Stromal cell of bone marrow (primary cell): ENCODE data around the gene GPC6.

Experiments
- DNase-seq: peaks from one replicate; pipeline ENCODE4 v3.0.0-alpha.2; 2012; ENCODE audit warnings: low read depth

The GPC6 gene

DNA sequence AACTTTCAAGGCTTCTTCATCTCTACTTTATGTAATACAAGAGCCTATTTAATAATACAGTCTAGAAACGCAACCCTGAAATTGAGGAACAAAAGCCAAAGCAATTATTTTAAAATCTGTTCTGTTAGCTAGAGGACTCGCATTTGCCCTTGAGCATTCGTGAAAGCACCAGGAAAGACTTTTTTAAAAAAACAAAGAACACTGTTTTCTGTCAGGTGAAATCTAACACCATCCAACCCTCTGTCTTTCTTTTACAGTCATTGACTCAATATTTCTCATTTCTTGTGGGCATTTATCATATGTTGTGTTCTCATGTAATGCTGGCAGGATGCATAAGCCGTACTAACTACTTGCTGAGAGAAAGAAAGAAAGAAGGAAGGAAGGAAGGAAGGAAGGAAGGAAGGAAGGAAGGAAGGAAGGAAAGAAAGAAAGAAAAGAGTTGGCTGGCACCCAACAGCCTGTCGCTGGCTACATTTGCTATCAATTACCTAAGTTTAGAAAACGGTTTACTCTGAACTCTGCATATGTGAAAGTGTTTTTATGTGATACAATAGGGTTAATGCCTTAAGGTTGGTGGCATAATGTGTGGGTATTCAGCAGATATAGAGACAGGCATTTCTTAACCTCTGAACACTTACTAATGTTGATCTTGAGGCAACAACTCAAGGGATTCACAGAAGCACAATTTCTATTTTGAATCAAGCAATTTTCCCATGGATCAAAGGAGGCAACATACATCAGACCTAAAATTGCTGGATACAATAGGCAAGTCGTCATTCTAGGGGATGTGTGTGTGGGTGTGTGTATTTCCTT lies 807.4 kb downstream of the GPC6 start:
- DNase-seq, result no peak

DNA sequence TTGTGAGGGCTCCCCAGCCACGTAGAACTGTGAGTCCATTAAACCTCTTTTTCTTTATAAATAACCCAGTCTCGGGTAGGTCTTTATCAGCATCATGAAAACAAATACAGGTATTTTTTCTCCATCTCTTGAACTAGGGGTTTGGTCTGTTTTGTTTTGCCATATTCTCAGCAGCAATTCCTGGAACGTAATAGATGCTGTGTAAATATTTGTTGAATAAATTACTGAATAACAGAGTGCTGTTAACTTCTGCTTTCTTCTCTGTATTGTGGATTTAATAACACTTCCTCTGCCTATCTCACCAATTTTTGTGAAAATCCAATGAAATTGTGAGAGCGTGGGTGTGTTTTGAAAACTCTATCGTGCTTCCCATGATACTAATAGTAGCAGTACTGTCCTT lies 823.4 kb downstream of the GPC6 start:
- no peak for DNase-seq

DNA sequence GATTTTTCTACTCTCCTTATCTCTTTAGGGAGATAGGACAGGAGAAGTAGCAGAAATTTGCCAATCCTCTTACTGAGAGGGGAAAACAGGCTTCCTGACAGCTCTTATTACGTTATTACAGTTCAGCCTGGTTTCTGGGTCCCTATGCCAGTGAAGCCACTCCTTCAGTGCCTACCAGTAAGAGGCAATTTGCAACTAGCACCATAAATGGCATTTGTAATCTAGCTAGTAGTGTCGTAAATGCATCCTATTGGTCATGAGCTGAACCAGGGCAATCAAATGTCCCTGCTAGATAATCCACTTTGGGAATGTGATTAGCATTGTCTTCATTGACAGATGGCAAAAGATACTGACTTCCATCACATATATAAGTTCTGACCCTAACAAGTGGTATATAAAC lies 824.1 kb downstream of the GPC6 start:
- DNase-seq, result no peak

DNA sequence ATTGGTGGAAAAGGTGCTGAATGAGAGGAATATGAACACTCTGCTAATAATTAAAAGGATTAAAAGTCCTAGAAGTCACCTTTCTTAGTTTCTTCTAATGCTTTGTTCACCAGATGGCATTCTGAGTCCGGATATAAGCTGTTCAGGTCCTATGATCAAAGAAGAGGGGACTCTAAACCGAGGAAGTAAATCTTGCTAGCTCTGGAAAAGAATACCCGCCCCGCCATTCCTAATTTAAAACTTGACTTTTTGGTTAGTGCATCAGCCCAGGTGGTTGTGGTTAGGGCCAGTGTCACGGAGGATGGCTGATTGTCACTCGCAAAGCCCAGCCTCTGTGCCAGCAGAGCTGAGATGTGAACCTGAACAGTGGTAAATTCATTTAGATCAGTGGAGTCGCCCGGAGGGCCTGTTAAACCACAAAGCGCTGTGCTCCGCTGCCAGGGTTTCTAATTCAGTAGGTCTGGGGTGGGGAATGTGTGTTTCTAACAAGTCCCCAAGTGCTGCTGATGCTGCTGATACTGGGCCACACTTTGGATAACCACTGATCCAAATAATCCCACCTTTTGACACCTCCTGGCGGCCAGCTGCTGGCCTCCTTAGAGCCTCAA lies 827.5 kb downstream of the GPC6 start:
- no peak for DNase-seq

DNA sequence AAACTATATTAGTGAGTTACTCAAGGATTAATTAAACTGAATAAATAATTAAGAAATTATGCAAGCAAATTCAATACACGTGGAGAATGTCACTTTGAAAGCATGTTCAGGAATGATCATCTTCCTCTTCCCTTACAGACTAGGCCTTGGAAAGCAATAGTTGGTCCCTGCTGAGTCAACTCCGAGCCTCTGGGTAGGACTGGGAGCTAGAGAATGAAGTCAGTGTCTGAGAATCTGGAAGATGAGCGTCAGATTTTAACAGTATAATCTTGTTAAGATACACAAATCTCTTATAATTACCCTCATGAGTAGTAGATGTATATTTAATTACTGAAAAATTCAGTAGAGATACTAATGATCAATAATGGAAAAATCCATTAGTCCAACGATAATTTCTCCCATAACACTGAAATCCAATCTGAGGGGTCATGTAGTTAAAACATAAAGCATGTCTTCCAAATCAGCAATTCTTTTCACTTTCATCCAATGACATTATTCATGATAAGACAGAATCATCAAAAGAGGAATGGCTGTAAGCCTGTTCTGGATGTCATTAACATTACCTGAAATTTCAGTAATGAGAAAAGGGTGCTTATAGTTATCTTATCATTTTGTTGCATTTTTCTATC lies 829.9 kb downstream of the GPC6 start:
- DNase-seq, result no peak

DNA sequence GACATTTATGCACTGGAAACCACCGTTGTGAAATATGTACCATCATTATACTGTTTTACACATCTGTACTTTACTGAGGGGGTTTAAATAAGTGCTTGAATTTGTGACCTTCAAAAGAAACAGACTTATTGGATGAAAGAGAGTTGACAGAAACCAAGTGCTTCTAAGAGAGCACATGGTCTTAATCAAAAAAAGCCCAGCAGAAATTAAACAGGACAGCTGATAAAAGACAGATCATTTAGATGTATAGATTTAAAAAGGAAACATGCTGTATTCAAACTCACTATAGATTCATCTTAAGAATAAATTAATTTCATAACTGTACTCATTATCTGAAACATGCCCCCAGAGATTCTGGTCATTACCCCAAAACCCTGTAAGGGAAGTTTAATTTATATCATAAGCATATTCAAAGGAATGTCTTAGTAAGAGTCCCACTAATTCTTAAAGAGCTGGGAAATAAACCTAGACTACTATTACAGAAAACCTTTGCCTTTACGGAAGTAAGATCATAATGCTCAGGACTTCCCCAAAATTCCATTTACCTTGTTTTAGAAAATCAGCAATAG lies 831.1 kb downstream of the GPC6 start:
- DNase-seq, result no peak

DNA sequence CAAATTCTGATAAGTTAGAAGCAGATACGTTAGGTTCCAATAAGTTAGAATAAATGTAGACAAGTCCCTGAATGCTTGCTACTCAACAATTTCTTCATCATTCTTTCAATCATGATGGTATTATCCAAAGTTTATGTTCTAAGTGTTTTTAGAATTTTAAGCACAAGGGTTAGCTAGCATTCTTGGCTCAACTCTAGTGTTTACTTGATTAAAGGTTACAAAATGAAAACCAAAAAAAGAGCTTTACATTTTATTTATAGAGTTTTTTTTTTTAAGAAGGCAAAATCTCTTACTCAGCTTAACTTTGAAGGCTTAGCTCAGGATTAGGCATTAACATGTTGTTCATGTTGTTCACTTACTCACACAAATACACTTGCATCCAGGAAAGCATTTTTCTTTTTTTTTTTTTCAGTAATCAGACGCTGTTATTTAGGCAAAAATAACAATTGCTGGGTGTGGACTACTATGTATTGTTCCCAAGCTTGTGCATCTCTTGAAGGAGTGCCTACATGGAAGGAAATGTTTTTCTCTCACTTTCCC lies 832.3 kb downstream of the GPC6 start:
- no peak for DNase-seq

DNA sequence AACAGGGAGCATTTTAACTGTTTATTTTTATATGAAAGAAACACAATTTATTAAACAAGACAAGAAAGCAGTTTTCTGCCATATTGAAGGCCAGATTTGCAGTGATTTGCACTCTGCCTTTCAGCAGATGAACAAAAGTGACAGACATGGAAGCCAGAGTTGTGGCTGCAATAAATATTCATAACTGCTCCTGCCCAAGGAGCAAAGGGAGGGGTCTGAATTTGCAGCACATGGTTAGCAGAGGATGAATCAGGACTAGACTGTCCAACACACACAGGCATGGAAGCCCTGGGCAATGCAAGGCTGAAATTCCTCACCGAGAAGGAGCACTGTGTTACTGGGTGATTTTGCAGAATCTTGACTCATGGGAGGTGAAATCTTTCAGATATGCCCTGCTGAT lies 834.7 kb downstream of the GPC6 start:
- peak; percentile 48 for DNase-seq

DNA sequence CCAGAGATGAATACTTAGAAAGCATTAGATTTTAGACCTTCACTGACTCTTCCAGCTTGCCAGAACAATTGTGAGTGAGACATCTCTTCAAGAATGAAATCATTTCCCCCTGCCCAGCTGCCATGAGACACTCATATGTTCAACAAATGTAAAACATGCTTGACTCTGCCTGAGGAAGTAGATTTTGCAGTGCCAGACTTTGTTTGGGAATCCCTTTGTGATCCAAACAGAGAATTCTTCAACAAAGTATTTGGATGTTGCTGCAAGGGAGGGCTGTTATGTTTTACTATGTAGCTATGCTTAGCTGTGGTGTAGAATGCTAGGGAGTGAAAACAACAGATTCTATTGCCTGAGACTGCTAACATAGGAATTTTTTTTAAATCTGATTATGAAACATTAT lies 836.5 kb downstream of the GPC6 start:
- DNase-seq, result no peak

DNA sequence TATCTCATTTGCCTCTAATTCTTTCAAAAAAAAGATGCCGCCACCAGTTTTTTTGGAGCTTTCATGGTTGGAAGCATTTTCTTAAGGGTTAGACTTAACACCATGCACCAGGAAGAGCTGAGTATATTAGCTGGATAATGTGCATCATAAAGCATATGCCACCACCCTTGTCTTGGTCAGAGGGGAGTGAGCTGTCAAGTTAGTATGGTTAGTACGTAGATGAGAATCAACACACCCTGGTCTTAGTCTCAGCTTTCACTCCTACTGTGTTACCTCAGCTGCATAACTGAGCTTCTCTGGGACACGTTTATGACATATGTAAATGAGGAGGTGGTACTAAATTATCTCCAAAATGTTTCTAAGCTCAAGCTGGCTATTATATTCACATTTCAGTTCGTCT lies 837.2 kb downstream of the GPC6 start:
- no peak for DNase-seq

DNA sequence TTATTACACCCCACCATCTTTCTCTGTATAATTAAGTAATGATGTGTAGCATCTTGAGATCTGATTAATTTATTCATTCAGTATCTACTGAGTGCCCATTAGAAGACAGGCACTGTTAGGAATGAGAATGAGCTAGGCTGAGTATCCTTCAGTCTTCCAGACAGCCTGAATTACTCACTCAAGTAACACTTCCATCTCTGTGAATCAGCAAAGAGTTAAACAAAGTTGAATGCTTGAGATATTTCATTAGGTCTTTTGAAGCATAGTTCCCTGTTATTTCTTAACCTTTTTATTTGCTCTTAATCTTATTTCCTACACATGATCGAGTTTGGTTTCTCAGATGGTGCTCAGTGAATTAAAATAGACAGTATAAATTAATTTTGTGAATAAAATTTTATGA lies 839.1 kb downstream of the GPC6 start:
- no peak for DNase-seq

DNA sequence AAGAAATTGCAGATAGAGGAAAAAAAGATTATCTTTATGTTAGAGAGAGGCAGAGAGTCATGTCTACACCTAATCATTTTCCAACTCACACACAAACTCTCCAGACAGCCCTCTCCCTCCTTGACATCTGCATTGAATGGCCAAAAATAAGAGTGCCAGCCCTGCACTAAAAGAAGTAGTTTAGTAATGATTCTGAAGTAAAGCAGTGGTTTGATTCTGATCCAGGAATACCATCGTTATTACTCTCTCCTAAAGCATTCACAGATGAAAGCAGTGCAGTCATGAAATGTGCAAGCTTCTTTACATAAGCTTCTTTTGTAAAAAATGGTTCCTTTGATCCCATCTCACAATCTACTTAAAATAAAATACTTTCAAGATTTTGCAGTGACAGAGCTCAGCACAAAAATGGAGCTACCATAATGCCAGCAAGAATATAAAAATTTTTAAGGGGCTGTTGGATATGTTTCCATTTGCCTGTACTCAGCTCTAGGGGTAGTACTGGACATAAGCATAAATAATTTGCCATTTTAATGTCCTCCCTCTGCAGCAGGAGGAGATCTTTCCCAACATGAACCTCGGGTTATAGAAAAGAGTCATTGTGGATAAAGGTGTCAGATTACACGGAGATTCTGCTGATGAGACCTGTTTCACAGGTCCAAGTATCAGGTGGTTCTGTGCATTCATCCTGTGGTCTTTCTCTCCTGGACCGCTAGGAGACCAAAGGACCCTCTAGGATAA lies 846.6 kb downstream of the GPC6 start:
- peak; percentile 83 for DNase-seq

DNA sequence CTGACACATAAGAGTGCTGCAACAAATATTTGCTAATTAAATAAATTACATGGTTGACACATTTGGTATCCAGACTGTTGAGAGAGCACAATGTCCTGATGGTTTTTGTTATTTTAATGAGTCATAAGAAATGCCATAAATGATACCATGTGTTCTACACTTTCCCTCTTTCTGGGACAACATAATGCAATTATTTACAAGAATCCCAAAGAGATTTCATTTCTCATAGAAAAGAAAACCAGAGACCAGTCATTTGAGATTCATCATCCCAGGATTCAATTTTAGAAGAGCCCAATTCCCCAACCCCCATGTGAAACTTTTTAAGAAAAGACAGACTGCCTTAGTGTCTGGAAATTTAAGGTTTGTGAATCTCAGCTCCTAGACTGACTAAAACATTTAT lies 853.3 kb downstream of the GPC6 start:
- peak; percentile 63 for DNase-seq

DNA sequence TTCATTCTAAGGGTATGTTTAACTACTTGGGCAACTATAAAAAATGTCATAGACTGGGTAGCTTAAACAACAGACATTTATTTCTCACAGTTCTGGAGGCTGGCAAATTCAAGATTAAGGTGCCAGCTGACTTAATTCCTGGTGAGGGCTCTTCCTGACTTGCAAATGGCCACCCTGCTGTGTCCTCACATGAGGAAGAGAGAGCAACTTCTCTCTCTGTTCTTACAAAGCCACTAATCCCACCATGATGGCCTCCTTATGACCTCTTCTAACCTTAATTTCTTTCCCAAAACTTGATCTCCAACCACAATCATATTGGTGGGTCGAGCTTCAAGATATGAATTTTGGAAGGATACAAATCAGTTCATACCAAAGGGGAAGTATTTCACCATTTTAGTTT lies 853.9 kb downstream of the GPC6 start:
- DNase-seq, result no peak

DNA sequence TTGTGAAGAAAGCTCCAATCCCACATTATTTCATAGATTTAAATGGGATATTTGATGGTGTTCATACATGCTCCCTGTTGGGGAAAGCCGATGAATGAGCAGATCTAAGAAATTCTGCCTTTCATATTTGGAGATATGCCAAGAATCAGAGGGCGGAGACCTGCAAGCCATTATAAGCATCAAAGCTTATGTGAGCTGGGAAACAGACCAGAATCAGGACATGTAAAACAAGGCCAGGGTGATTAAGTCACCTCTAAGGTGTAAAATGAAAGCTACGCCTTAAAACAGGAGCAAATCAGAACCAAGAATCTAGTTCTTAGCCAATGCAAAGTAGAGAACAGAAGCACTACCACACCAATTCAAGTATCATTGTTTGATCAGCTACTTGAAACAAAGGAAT lies 860.5 kb downstream of the GPC6 start:
- DNase-seq, result no peak

DNA sequence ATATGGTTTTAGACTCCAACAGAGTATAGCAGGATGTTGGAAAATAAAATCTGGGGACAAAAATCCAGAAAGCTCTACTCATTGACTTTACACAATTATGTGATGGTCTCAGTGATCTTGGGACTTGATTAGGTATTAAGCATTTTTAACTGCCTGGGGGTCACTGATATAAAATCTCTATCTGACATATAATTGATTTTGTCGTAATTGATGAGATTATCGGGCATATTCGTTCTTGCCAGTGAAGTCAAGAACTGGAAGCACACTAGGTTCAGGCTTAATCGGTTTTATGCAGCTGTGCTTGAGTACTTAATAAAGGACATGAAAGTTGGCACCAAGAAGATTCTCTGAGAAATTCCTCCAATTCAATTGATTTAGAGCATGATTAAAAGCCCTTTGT lies 862.1 kb downstream of the GPC6 start:
- DNase-seq, result no peak

DNA sequence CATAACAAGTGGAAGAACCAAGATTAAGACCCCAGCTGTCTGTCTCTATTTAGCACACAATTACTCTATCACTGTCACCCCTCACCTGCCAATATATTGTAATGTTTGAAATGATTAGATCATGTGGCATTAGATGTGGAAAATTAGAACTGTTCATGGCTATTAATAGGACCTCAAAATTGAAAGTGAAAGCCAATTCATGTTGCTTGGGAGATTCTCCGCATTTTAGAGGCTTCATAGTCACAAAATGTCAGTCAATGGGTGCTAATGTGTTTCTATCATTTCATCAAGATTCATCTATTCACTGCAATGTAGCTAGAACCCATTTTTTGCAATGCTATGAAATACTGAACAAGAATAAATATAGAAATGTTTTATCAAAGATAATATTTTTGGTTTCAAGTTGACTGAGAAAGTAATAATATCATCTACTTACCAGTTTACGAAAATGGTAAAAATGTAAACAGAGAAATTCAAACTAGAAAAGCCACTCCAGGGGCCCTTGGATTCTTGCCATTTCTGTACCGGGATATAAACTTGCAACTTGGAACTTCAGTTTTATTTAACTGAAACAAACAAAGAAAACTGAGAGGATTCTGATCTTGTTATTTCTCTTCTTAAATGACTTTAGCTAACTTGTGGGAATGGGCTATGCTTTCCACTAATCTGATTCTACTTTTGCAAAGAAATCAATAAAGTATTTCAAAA lies 864.3 kb downstream of the GPC6 start:
- DNase-seq, result no peak

DNA sequence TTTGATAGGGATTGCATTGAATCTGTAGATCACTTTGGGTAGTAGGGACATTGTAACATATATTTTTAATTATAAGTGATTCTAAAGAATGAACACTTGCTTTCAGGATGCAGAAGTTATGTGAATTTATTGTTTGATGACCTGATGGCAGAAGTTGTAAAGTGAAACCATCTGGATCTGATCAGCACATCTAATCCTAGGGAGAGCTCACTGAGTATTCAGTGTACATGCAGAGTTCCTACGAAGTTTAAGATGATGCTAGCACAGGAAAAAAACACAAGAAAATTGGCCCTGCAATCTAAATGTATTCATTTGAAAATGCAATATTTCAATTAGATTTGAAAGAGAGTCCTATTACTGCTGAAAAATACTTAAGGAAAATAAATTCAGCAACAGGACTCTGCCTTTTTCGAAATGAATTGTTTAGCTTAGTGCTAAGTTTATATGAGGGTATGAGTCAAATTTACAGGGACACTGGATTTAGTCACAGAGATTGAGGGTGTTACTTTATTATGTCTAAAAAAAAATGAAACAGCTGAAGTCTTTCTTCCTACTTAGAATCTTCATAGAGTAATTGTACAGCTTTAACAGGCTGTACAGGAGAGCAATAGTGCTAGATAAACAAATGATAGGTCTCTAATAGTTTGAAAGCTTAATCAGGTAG lies 867.2 kb downstream of the GPC6 start:
- DNase-seq, result no peak

DNA sequence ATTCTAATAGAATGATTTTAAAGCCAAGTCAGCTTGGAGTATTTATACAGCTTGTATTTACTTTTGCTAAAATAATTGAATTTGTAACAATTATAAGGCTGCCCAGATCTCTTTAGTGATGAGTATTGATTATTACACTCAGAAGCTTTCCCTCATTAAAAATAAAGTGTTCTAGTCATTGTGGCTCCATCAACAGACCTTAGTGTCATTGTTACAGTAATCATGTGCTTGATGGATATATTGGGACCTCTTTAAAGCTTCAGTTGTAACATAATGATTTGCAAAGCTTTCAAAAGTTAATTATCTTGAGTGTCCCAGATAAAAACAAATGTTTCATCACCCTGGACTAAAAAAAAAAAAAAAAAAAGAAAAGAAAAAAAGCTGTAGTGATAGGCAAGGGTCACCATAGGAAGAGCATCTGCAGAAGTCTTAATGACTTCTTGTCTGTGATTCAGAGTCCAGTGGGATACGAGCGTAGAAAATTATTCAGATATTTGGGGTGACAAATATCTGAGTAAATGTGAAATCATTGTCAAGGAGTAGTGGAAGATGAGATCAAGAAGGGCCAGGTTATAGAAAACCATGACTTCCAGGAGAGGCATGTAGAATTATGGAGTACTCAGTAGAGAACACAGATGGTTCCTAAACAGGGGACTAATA lies 883.2 kb downstream of the GPC6 start:
- DNase-seq, result no peak

DNA sequence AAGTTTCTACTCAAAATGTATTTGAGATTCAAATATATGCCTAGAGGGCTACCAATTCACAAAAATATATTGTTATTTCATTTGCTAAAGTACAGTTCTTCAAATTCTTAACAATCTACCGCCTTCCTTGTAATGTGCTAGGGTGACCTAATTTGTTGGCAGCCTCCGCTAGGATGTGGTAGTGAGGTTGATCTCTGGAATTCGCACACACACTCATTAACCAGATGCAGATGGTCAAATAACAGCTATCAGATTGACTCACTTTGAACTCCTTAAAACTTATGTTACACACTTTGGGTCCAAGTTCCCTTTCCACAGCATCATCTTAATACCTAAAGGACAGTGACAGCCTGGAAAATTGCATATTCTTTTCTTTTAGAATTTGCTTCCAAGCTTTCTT lies 885.6 kb downstream of the GPC6 start:
- DNase-seq, result peak; percentile 91
